K562 (cell line): ENCODE measurements around the gene CHPF. TPM values are rescaled to one million over a fixed set of nuclear protein-coding genes. Genes with fewer than 3 reads are reported as not detected.

ENCODE experiments used
- DNMT1 ChIP-seq: fragments of 450-650 bp; IDR thresholded peaks from 2 replicates; pipeline ENCODE4 v1.6.1; 2016; ENCODE audit warnings: antibody characterized with exemption, mild to moderate bottlenecking
- E2F3 ChIP-seq: fragments of 250-450 bp; sonication (Bioruptor Pico); IDR thresholded peaks from 2 replicates; pipeline ENCODE4 v1.4.0; 2020; ENCODE audit warnings: mild to moderate bottlenecking
- EP300 ChIP-seq: IDR thresholded peaks from 2 replicates; pipeline ENCODE4 v1.6.1; 2012; ENCODE audit warnings: low read length, improper control_type of control experiment
- FOXM1 ChIP-seq, 2 experiments: fragments of 450-650 bp in 1 of 2; sonication (generic) in 1 of 2; formaldehyde crosslinking in 1 of 2; IDR thresholded peaks; 2 replicates each; pipeline versions ENCODE4 v1.6.1 to v1.9.0; 2017 to 2022; ENCODE audit warnings: low read depth in 2 of 2, mild to moderate bottlenecking in 2 of 2, missing genetic modification reagents in 1 of 2, moderate library complexity in 1 of 2
- GATA2 ChIP-seq: sonication (generic); formaldehyde crosslinking; IDR thresholded peaks from 2 replicates; pipeline ENCODE4 v1.4.0; 2020; ENCODE audit warnings: mild to moderate bottlenecking, missing genetic modification reagents
- GTF2A2 ChIP-seq: IDR thresholded peaks from 2 replicates; pipeline ENCODE4 v1.6.1; 2016; ENCODE audit warnings: mild to moderate bottlenecking, missing genetic modification characterization, missing compliant biosample characterization
- HOXB6 ChIP-seq: fragments of 250-450 bp; sonication (Bioruptor Pico); IDR thresholded peaks from 2 replicates; pipeline ENCODE4 v1.5.1; 2022; ENCODE audit warnings: mild to moderate bottlenecking, borderline replicate concordance
- KAT7 ChIP-seq: sonication (generic); formaldehyde crosslinking; IDR thresholded peaks from 2 replicates; pipeline ENCODE4 v1.8.0; 2022; ENCODE audit warnings: missing genetic modification reagents, mild to moderate bottlenecking, borderline replicate concordance
- MTA1 ChIP-seq: fragments of 450-650 bp; IDR thresholded peaks from 2 replicates; pipeline ENCODE4 v1.6.1; 2017; ENCODE audit warnings: borderline replicate concordance
- PRDM10 ChIP-seq: fragments of 450-650 bp; IDR thresholded peaks from 2 replicates; pipeline ENCODE4 v1.6.1; 2018; ENCODE audit not compliant: partially characterized antibody
- USF1 ChIP-seq: sonication (generic); formaldehyde crosslinking; IDR thresholded peaks from 2 replicates; pipeline ENCODE4 v1.9.0; 2022; ENCODE audit warnings: mild to moderate bottlenecking, missing genetic modification reagents
- XRCC4 ChIP-seq: IDR thresholded peaks from one replicate; pipeline ENCODE4 v1.6.1; 2011; ENCODE audit not compliant: insufficient read depth, insufficient read length; ENCODE audit errors: extremely low read depth
- ZNF143 ChIP-seq: sonication (generic); formaldehyde crosslinking; IDR thresholded peaks from 2 replicates; pipeline ENCODE4 v1.9.0; 2022; ENCODE audit warnings: mild to moderate bottlenecking, missing genetic modification reagents
- ZNF23 ChIP-seq: fragments of 250-450 bp; sonication (Bioruptor Pico); IDR thresholded peaks from 2 replicates; pipeline ENCODE4 v1.4.0; 2020; ENCODE audit warnings: mild to moderate bottlenecking
- ZNF436 ChIP-seq: fragments of 250-450, 450-650 bp; sonication (Bioruptor Pico); formaldehyde crosslinking; IDR thresholded peaks from 2 replicates; pipeline ENCODE4 v1.7.0; 2020; ENCODE audit warnings: mild to moderate bottlenecking
- ZNF561 ChIP-seq: fragments of 450-650 bp; formaldehyde crosslinking; conservative IDR thresholded peaks from 2 replicates; pipeline ENCODE4 v1.4.0; 2020; ENCODE audit warnings: mild to moderate bottlenecking, moderate library complexity
- ZNF696 ChIP-seq: fragments of 250-450 bp; sonication (Bioruptor Pico); conservative IDR thresholded peaks from 2 replicates; pipeline ENCODE4 v1.4.0; 2020; ENCODE audit warnings: mild to moderate bottlenecking, moderate library complexity
- ZSCAN29 ChIP-seq: fragments of 450-650 bp; IDR thresholded peaks from 2 replicates; pipeline ENCODE4 v1.6.1; 2017
- polyA plus RNA-seq, 8 experiments: library from polyadenylated mRNA; depleted of rRNA in 4 of 8; stranded (reverse) in 5 of 8; unstranded in 3 of 8; fragments of >200 nt; fragmentation: Nextera tagmentation in 2 of 8; fragmentation: Illumina TruSeq in 1 of 8; extraction: Ambion mirVana in 2 of 8; extraction: Trizol in 1 of 8; gene quantifications; 2 replicates each; pipeline versions ENCODE4 v1.2.1 to v1.2.3, GENCODE V29; 2011 to 2014; ENCODE audit warnings: inconsistent platforms in 1 of 8, missing spikeins in 1 of 8
- total RNA-seq, 7 experiments: library from RNA; depleted of rRNA in 6 of 7; stranded (reverse); fragments of >200 nt in 6 of 7; fragmentation: Illumina TruSeq in 2 of 7; extraction: Trizol in 2 of 7; gene quantifications; 2 replicates each; pipeline versions ENCODE4 v1.2.1 to v1.2.3, GENCODE V29; 2011 to 2021; ENCODE audit warnings: low replicate concordance in 1 of 7
- TF ChIP-seq, protein P1 (sequence below): IDR thresholded peaks from 2 replicates; pipeline ENCODE4 v1.6.1; 2011; ENCODE audit not compliant: insufficient read length; ENCODE audit errors: extremely low read depth
- TF ChIP-seq, protein P2 (sequence below): fragments of 250-450 bp; sonication (Bioruptor Pico); IDR thresholded peaks from 2 replicates; pipeline ENCODE4 v1.8.0; 2022; ENCODE audit warnings: inconsistent platforms, mild to moderate bottlenecking, moderate library complexity, borderline replicate concordance
- TF ChIP-seq, protein P3 (sequence below): fragments of 450-650 bp; formaldehyde crosslinking; IDR thresholded peaks from 2 replicates; pipeline ENCODE4 v1.4.0; 2022; ENCODE audit warnings: missing genetic modification characterization

The CHPF gene
- total and polyA plus RNA-seq, 9 of the 15 experiments (the other 6 are each of a cell fraction or from before 2014, with no cell fraction given): 0.15 to 57.2 (median 7.9) TPM

DNA sequence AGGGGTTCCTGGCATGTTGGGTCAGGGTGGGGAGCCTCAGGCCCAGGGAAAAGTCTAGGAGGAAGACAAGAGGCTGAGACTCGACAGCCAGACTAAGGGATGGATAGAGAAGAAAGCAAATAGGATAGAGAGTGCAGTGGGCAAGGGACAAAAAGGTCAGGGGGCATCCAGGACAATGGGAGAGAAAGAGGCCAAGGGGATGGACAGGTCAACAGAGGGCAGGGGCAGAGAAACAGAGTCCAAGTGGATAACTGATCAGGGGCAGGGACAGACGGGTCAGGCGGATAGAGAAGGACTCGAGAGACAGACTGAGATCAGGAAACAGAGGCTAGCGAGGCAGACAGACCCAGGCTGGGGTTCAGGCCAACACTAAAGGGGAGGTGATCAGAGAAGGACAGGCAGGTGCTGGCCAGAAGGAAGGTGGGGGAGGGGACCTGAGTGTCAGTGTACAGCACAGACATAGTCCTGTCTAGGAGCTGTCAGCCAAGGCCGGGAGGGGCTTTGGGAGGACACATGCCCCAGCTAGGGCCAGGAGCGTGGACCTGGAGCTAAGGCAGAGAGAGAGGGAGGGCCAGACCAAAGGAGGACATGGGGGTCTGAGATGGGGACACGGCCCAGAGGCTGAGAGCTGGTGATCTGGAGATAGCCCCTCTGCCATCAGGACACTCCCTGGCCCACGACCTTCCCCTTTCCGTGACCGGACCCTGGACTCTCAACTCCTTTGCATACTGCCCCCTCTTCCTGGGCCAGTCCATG lies 17.1 kb downstream of the CHPF start (continued):
- TF ChIP-seq, protein P1, sequence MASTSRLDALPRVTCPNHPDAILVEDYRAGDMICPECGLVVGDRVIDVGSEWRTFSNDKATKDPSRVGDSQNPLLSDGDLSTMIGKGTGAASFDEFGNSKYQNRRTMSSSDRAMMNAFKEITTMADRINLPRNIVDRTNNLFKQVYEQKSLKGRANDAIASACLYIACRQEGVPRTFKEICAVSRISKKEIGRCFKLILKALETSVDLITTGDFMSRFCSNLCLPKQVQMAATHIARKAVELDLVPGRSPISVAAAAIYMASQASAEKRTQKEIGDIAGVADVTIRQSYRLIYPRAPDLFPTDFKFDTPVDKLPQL: no peak
- TF ChIP-seq FOXM1 (IDR thresholded peaks at IDR 0.05; ENCODE audit: low read depth) (no peak), FOXM1 (CRISPR knock-in tag; IDR thresholded peaks at IDR 0.05; ENCODE audit: low read depth) (no peak), ZNF23 (no peak), MTA1 (no peak), ZNF436 (no peak), ZNF143 (CRISPR knock-in tag) (no peak), E2F3 (CRISPR knock-in tag) (no peak), ZNF696 (CRISPR knock-in tag) (no peak), HOXB6 (CRISPR knock-in tag) (no peak), XRCC4 (no peak), USF1 (CRISPR knock-in tag) (no peak), PRDM10 (peak; percentile 63), GATA2 (CRISPR knock-in tag) (0 out of 2 replicates have a peak, but pooled peaks have one; percentile 12), EP300 (no peak), ZSCAN29 (no peak), ZNF561 (no peak), KAT7 (CRISPR knock-in tag) (no peak), GTF2A2 (tag) (no peak), DNMT1 (no peak)
- TF ChIP-seq, protein P2, sequence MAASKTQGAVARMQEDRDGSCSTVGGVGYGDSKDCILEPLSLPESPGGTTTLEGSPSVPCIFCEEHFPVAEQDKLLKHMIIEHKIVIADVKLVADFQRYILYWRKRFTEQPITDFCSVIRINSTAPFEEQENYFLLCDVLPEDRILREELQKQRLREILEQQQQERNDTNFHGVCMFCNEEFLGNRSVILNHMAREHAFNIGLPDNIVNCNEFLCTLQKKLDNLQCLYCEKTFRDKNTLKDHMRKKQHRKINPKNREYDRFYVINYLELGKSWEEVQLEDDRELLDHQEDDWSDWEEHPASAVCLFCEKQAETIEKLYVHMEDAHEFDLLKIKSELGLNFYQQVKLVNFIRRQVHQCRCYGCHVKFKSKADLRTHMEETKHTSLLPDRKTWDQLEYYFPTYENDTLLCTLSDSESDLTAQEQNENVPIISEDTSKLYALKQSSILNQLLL (CRISPR knock-in tag): no peak
- TF ChIP-seq, protein P3, sequence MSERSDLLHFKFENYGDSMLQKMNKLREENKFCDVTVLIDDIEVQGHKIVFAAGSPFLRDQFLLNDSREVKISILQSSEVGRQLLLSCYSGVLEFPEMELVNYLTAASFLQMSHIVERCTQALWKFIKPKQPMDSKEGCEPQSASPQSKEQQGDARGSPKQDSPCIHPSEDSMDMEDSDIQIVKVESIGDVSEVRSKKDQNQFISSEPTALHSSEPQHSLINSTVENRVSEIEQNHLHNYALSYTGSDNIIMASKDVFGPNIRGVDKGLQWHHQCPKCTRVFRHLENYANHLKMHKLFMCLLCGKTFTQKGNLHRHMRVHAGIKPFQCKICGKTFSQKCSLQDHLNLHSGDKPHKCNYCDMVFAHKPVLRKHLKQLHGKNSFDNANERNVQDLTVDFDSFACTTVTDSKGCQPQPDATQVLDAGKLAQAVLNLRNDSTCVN (CRISPR knock-in tag): no peak
